HG03097 (cell line): ENCODE measurements around the gene FHIT.

Source experiments
- ATAC-seq: cut with Tn5 transposase; IDR thresholded peaks from one replicate; pipeline ENCODE4 v1.9.1; 2021; ENCODE audit not compliant: unreplicated experiment, low FRiP score

FHIT gene

GRCh38 chr3:60395173-60395762 is 856.0 kb downstream of the FHIT start:
- ATAC-seq = no peak

GRCh38 chr3:60393946-60394345 is 857.3 kb downstream of the FHIT start:
- ATAC-seq = no peak

- ATAC-seq = no peak
Measured at GRCh38 chr3:60392501-60392900, 858.8 kb downstream of the FHIT start.

- no peak for ATAC-seq
Measured at GRCh38 chr3:60391292-60391691, 860.0 kb downstream of the FHIT start.

GRCh38 chr3:60388731-60389130 is 862.5 kb downstream of the FHIT start:
- ATAC-seq = no peak

GRCh38 chr3:60386306-60386705 is 864.9 kb downstream of the FHIT start:
- ATAC-seq = no peak

GRCh38 chr3:60384341-60384740 is 866.9 kb downstream of the FHIT start:
- ATAC-seq = no peak

- no peak for ATAC-seq
Measured at GRCh38 chr3:60383345-60383744, 867.9 kb downstream of the FHIT start.

- ATAC-seq = no peak
Measured at GRCh38 chr3:60366486-60366885, 884.8 kb downstream of the FHIT start.

GRCh38 chr3:60365360-60365759 is 885.9 kb downstream of the FHIT start:
- ATAC-seq = no peak

GRCh38 chr3:60364475-60364874 is 886.8 kb downstream of the FHIT start:
- ATAC-seq = no peak

GRCh38 chr3:60363817-60364216 is 887.4 kb downstream of the FHIT start:
- ATAC-seq = no peak

GRCh38 chr3:60355825-60356224 is 895.4 kb downstream of the FHIT start:
- ATAC-seq = no peak

- ATAC-seq = no peak
Measured at GRCh38 chr3:60351481-60351880, 899.8 kb downstream of the FHIT start.

GRCh38 chr3:60344340-60344739 is 906.9 kb downstream of the FHIT start:
- no peak for ATAC-seq

GRCh38 chr3:60343831-60344230 is 907.4 kb downstream of the FHIT start:
- no peak for ATAC-seq

GRCh38 chr3:60339304-60339703 is 911.9 kb downstream of the FHIT start:
- no peak for ATAC-seq

- no peak for ATAC-seq
Measured at GRCh38 chr3:60337421-60337820, 913.8 kb downstream of the FHIT start.

- ATAC-seq = no peak
Measured at GRCh38 chr3:60336061-60336460, 915.2 kb downstream of the FHIT start.

- no peak for ATAC-seq
Measured at GRCh38 chr3:60333710-60334109, 917.5 kb downstream of the FHIT start.

GRCh38 chr3:60330107-60330506 is 921.1 kb downstream of the FHIT start:
- ATAC-seq = no peak

GRCh38 chr3:60325610-60326170 is 925.6 kb downstream of the FHIT start:
- ATAC-seq = no peak

GRCh38 chr3:60323651-60324050 is 927.6 kb downstream of the FHIT start:
- ATAC-seq = no peak
